ENCODE data around the gene SYT7.

GRCh38 chr11:61476371-61476770, 104.5 kb downstream of the SYT7 start:
- TF ChIP-seq EZH2phosphoT487 (IDR thresholded peaks at IDR 0.05; ENCODE audit: insufficient read depth, low read depth) (no peak), EZH2 (IDR thresholded peaks at IDR 0.05; ENCODE audit: insufficient read depth, poor library complexity, severe bottlenecking) (no peak)
